RWPE2 (cell line): ENCODE measurements around the gene SYT7.

Source experiments
- ATAC-seq: fragments of 200-7000 bp; cut with Tn5 transposase; 3 replicates; pipeline ENCODE4 v1.9.1; 2021; ENCODE audit warnings: low read depth
- DNase-seq: peaks from one replicate; pipeline ENCODE4 v3.0.0-alpha.2; 2020; ENCODE audit warnings: low spot score
- H3K27ac ChIP-seq: fragments of 450-650 bp; 2 replicates; pipeline ENCODE4 v1.5.1; 2017; ENCODE audit warnings: mild to moderate bottlenecking; ENCODE audit not compliant: poor library complexity, severe bottlenecking
- H3K27me3 ChIP-seq: fragments of 250-450 bp; sonication (Bioruptor Pico); 2 replicates; pipeline ENCODE4 v1.5.1; 2021; ENCODE audit warnings: mild to moderate bottlenecking, moderate library complexity; ENCODE audit not compliant: insufficient read depth, poor library complexity, severe bottlenecking
- H3K36me3 ChIP-seq: fragments of 250-450 bp; sonication (Bioruptor Pico); 2 replicates; pipeline ENCODE4 v1.5.1; 2020; ENCODE audit warnings: low read depth, mild to moderate bottlenecking, moderate library complexity
- H3K4me1 ChIP-seq: fragments of 250-450 bp; sonication (Bioruptor Pico); 2 replicates; pipeline ENCODE4 v1.5.1; 2021; ENCODE audit warnings: mild to moderate bottlenecking, moderate library complexity; ENCODE audit not compliant: insufficient read depth, poor library complexity, severe bottlenecking
- H3K4me3 ChIP-seq: fragments of 250-450 bp; sonication (Bioruptor Pico); 2 replicates; pipeline ENCODE4 v1.5.1; 2021; ENCODE audit warnings: mild to moderate bottlenecking, moderate library complexity; ENCODE audit not compliant: severe bottlenecking
- H3K9me3 ChIP-seq: fragments of 250-450 bp; sonication (Bioruptor Pico); 2 replicates; pipeline ENCODE4 v1.5.1; 2021; ENCODE audit warnings: mild to moderate bottlenecking, moderate library complexity; ENCODE audit not compliant: severe bottlenecking
- TF ChIP-seq, protein P1 (sequence below): fragments of 450-650 bp; IDR thresholded peaks from one replicate; pipeline ENCODE4 v1.5.1; 2017; ENCODE audit warnings: mild to moderate bottlenecking, moderate library complexity; ENCODE audit not compliant: poor library complexity, severe bottlenecking

Gene SYT7

DNA sequence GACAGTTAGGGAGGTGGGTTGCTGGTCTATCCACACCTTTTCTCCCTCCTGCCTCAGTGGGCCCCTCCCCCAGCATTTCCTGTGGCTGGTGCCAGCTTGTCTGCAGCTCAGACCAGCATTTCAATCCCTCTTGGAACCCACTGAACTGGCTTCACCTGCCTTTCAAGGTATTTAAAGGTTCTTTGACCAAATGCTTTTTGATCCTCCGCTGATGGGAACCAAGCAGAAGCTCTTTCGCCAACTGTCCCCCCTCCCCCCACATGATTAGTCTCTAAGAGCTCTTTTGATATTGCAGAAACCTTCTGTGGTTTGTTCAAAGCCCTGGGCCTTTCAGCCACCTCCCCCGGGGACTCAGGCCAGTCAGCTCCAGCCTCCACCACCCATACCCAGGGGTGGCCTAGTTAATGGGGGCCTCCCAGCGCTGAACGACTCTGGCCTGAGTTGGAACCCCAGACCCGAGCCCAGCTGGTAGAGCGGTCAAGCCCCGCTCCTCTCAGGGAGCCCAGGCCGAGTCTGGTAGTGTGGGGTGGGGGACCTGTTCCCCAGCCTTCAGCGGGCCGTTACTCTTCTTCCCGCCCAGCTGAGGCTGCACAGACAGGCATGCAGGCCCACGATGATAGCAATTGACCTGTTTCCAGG lies 6.0 kb upstream of the SYT7 start:
- TF ChIP-seq, protein P1, sequence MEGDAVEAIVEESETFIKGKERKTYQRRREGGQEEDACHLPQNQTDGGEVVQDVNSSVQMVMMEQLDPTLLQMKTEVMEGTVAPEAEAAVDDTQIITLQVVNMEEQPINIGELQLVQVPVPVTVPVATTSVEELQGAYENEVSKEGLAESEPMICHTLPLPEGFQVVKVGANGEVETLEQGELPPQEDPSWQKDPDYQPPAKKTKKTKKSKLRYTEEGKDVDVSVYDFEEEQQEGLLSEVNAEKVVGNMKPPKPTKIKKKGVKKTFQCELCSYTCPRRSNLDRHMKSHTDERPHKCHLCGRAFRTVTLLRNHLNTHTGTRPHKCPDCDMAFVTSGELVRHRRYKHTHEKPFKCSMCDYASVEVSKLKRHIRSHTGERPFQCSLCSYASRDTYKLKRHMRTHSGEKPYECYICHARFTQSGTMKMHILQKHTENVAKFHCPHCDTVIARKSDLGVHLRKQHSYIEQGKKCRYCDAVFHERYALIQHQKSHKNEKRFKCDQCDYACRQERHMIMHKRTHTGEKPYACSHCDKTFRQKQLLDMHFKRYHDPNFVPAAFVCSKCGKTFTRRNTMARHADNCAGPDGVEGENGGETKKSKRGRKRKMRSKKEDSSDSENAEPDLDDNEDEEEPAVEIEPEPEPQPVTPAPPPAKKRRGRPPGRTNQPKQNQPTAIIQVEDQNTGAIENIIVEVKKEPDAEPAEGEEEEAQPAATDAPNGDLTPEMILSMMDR: no peak
- Histone ChIP-seq H3K27me3 (no peaks in the 10 kb centered on the region), H3K36me3 (no peaks in the 10 kb centered on the region), H3K9me3 (no peaks in the 10 kb centered on the region), H3K4me1 (peaks cover 6% of the 10 kb centered on the region), H3K27ac (no peak overlapping the region), H3K4me3 (no peak overlapping the region)
- DNase-seq (no peak), ATAC-seq (no peak)

DNA sequence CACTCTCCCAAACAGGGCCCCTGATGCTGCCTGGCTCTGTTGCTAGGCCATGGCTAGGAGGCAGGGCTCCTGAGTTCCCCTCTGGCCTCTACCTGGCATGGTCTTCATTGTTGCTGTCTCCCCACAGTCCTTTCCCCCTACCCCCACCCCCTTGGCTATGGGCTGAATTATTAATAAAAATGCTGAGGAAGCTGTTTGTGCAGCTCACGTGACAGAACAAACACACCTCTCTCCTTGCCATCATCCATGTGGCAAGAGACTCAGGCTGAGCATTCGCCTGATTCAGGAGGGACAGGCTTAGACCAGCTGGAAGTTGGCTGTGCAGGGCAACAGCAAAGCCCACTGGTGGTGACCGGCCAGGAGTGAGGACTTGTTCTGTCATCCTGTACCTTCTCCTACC lies 4.2 kb upstream of the SYT7 start:
- peaks cover 6% of the 10 kb centered on the region for H3K4me1 ChIP-seq
- TF ChIP-seq, protein P1: no peak
- H3K27me3 ChIP-seq: peaks cover 2% of the 10 kb centered on the region
- DNase-seq (no peak), ATAC-seq (no peak)
- no peak overlapping the region for H3K27ac ChIP-seq
- no peak overlapping the region for H3K4me3 ChIP-seq
- no peaks in the 10 kb centered on the region for H3K9me3 ChIP-seq
- H3K36me3 ChIP-seq: no peaks in the 10 kb centered on the region

DNA sequence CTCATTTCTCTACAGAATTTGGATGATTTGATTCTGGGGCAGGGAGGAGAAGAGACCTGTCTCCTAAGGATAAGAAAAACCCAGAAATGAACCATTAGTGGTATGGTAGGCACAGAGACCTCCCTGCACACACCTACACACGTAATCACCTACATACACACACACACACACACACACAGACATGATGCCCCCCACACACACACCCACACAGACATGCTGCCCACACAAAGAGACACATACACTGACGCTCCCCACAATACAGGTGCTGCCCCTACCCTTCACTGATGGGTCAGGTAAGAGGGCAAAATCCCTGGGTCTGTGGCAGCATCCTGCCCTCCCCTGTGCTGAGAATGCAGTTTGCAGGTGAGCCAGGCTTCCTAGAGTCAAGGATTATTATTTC lies 1.1 kb upstream of the SYT7 start:
- H3K4me1 ChIP-seq: no peaks in the 10 kb centered on the region
- ATAC-seq: no peak
- no peak overlapping the region for H3K4me3 ChIP-seq

DNA sequence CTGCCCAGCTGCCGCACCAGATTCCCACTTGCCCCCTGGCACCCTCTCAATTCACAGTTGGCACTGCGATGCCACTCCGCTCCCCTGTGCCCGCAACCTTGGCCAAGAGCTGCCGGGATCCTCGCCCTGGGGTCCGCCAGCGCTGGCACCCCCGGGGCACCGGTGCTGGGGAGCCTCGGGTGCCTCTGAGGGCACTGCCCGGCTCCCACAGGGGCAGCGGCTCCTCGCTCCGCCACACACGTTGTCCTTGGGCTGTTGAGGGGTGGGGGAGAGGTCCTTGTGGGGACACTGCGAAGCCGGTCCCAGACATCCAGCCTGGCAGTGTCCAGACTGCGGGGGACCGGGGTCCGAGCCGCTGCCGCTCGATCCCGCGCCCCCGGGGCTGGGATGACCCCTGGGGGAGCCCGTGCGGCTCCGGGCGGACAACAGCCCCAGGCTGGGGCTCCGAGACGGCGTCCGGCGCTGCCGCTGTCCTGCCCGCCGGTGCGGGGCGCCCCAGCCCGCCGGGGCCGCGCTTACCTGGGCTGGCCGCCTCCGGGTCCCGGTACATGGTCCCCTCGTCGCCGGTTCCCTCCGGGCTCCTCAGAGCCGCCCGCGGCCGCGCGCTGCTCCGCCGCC lies 496 bp downstream of the SYT7 start:
- ATAC-seq (peak; percentile 20; the same call in 2 of the 3 replicates), DNase-seq (no peak)
- H3K27ac ChIP-seq: no peak overlapping the region

More for the DNA sequence above, 1.1 kb upstream of the SYT7 start:
- TF ChIP-seq, protein P1: no peak
- Histone ChIP-seq H3K27me3 (peaks cover 12% of the 10 kb centered on the region), H3K36me3 (no peaks in the 10 kb centered on the region), H3K27ac (no peak overlapping the region), H3K9me3 (no peaks in the 10 kb centered on the region)
- DNase-seq: no peak

More for the DNA sequence above, 496 bp downstream of the SYT7 start:
- no peaks in the 10 kb centered on the region for H3K36me3 ChIP-seq
- peak overlapping the region; percentile 43 for H3K4me3 ChIP-seq
- peaks cover 12% of the 10 kb centered on the region for H3K27me3 ChIP-seq
- no peaks in the 10 kb centered on the region for H3K4me1 ChIP-seq
- TF ChIP-seq, protein P1: no peak
- no peaks in the 10 kb centered on the region for H3K9me3 ChIP-seq
